Measurements from ENCODE around the gene ZSWIM1. TPM values are rescaled to one million over a fixed set of nuclear protein-coding genes. Genes with fewer than 3 reads are reported as not detected.
A peak's percentile ranks its signal among the peaks of the same experiment; 100 is the strongest.

ZSWIM1 gene
- polyA plus RNA-seq (2013, experiment 1 of 4) = 15.3 TPM
- 13.7 TPM for polyA plus RNA-seq (2013, experiment 2 of 4)
- 13.1 TPM for polyA plus RNA-seq (2013, experiment 3 of 4)
- 16.0 TPM for polyA plus RNA-seq (2013, experiment 4 of 4)

- H3K9me3 ChIP-seq (ENCODE audit: control insufficient read depth, low read length) = no peaks in the 10 kb centered on the region
- peaks cover 16% of the 10 kb centered on the region for H3K36me3 ChIP-seq (ENCODE audit: control insufficient read depth, insufficient read depth, low read length)
- WGBS, 2 experiments = 2% methylated on average over 23 of the region's 23 CpGs
- no peaks in the 10 kb centered on the region for H3K27me3 ChIP-seq (ENCODE audit: control insufficient read depth, insufficient read depth, low read length, poor library complexity, severe bottlenecking)
- H3K4me1 ChIP-seq (ENCODE audit: control insufficient read depth, insufficient read depth, low read length) = no peaks in the 10 kb centered on the region
- H3K27ac ChIP-seq (ENCODE audit: insufficient read depth, low read depth, low read length, poor library complexity, severe bottlenecking) = no peak within 1 kb of the TSS
- H3K4me3 ChIP-seq (ENCODE audit: insufficient read depth, low read depth, low read length) = peak within 1 kb of the TSS; percentile 84
Observed at GRCh38 chr20:45880988-45881788, at the start of gene ZSWIM1. Gene ZSWIM1 (plus strand): TSS chr20:45881227. CDS start chr20:45882593, 1,366 bp downstream.

DNA sequence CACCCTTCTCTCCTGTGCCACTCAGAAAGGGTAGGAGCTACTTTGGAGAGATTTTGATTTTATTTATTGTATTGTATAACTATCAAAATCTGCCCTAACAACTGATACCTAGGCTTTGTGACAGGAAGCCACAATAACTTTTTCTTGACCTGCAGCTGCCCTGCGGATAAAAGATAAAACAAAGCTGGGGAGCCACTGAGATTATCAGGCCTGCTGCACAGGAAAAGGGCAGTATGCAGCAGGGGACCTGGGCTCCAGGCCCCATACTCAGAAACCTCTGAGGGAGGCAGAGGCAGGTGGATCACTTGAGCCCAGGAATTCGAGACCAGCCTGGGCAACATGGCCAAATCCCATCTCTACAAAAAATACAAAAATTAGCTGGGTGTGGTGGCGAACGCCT lies 48.4 kb upstream of the ZSWIM1 start:
- Histone ChIP-seq H3K36me3 (ENCODE audit: control insufficient read depth, insufficient read depth, low read length) (peaks cover 2% of the 10 kb centered on the region), H3K27me3 (ENCODE audit: control insufficient read depth, insufficient read depth, low read length, poor library complexity, severe bottlenecking) (no peaks in the 10 kb centered on the region), H3K9me3 (ENCODE audit: control insufficient read depth, low read length) (no peaks in the 10 kb centered on the region), H3K27ac (ENCODE audit: insufficient read depth, low read depth, low read length, poor library complexity, severe bottlenecking) (no peak overlapping the region), H3K4me3 (ENCODE audit: insufficient read depth, low read depth, low read length) (no peak overlapping the region), H3K4me1 (ENCODE audit: control insufficient read depth, insufficient read depth, low read length) (peaks cover 5% of the 10 kb centered on the region)
- WGBS, 2 experiments = 95 to 96% methylated on average over 4 of the region's 4 CpGs

- Histone ChIP-seq H3K27ac (ENCODE audit: insufficient read depth, low read depth, low read length, poor library complexity, severe bottlenecking) (peak within 1 kb of the TSS; percentile 30), H3K4me1 (ENCODE audit: control insufficient read depth, insufficient read depth, low read length) (peaks cover 5% of the 10 kb centered on the region), H3K36me3 (ENCODE audit: control insufficient read depth, insufficient read depth, low read length) (peaks cover 2% of the 10 kb centered on the region), H3K27me3 (ENCODE audit: control insufficient read depth, insufficient read depth, low read length, poor library complexity, severe bottlenecking) (no peaks in the 10 kb centered on the region), H3K9me3 (ENCODE audit: control insufficient read depth, low read length) (no peaks in the 10 kb centered on the region), H3K4me3 (ENCODE audit: insufficient read depth, low read depth, low read length) (peak within 1 kb of the TSS; percentile 63)
- WGBS, 2 experiments = 14 to 17% methylated on average over 35 of the region's 35 CpGs
Observed at GRCh38 chr20:45833030-45833882, 47.8 kb upstream of the ZSWIM1 start, which contains the start of gene SNX21. Gene SNX21 (plus strand): TSS chr20:45833799. CDS start chr20:45833920, 121 bp downstream.

- 5 to 6% methylated on average over 71 of the region's 71 CpGs for WGBS, 2 experiments
Observed at GRCh38 chr20:45833883-45834796, 46.9 kb upstream of the ZSWIM1 start.

GRCh38 chr20:45834797-45835161 lies 46.2 kb upstream of the ZSWIM1 start:
- peaks cover 2% of the 10 kb centered on the region for H3K36me3 ChIP-seq (ENCODE audit: control insufficient read depth, insufficient read depth, low read length)
- H3K4me1 ChIP-seq (ENCODE audit: control insufficient read depth, insufficient read depth, low read length) = no peaks in the 10 kb centered on the region
- 92 to 93% methylated on average over 14 of the region's 14 CpGs for WGBS, 2 experiments
- H3K4me3 ChIP-seq (ENCODE audit: insufficient read depth, low read depth, low read length) = peak overlapping the region; percentile 63
- H3K9me3 ChIP-seq (ENCODE audit: control insufficient read depth, low read length) = no peaks in the 10 kb centered on the region
- H3K27ac ChIP-seq (ENCODE audit: insufficient read depth, low read depth, low read length, poor library complexity, severe bottlenecking) = no peak overlapping the region
- H3K27me3 ChIP-seq (ENCODE audit: control insufficient read depth, insufficient read depth, low read length, poor library complexity, severe bottlenecking) = no peaks in the 10 kb centered on the region

More at GRCh38 chr20:45833883-45834796, 46.9 kb upstream of the ZSWIM1 start:
- Histone ChIP-seq H3K4me3 (ENCODE audit: insufficient read depth, low read depth, low read length) (peak overlapping the region; percentile 63), H3K36me3 (ENCODE audit: control insufficient read depth, insufficient read depth, low read length) (peaks cover 2% of the 10 kb centered on the region), H3K27me3 (ENCODE audit: control insufficient read depth, insufficient read depth, low read length, poor library complexity, severe bottlenecking) (no peaks in the 10 kb centered on the region), H3K27ac (ENCODE audit: insufficient read depth, low read depth, low read length, poor library complexity, severe bottlenecking) (peak overlapping the region; percentile 30), H3K9me3 (ENCODE audit: control insufficient read depth, low read length) (no peaks in the 10 kb centered on the region), H3K4me1 (ENCODE audit: control insufficient read depth, insufficient read depth, low read length) (no peaks in the 10 kb centered on the region)

DNA sequence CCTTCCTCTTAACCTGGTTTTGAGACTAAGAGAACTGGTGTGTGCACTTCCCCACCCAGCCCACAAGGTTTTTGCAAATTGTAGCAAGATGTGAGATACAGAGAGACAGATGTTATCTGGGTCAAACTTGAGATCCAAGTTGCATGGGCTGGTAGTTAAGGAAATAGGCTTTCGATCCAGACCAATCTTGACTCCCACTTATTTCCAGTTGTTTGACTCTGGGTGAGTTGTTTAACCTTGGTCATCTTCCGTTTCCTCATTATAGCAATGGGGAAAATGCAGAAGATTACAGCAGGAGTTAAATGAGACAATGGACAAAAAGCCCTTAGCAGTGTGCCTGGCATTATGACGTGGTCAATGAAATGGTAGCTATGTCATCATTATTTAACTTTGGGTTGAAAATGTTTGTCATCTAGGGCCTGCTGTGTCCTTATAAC lies 45.7 kb upstream of the ZSWIM1 start:
- 95 to 97% methylated on average over 3 of the region's 3 CpGs for WGBS, 2 experiments
- H3K9me3 ChIP-seq (ENCODE audit: control insufficient read depth, low read length) = no peaks in the 10 kb centered on the region
- no peak overlapping the region for H3K4me3 ChIP-seq (ENCODE audit: insufficient read depth, low read depth, low read length)
- H3K27me3 ChIP-seq (ENCODE audit: control insufficient read depth, insufficient read depth, low read length, poor library complexity, severe bottlenecking) = no peaks in the 10 kb centered on the region
- H3K36me3 ChIP-seq (ENCODE audit: control insufficient read depth, insufficient read depth, low read length) = peaks cover 2% of the 10 kb centered on the region
- no peaks in the 10 kb centered on the region for H3K4me1 ChIP-seq (ENCODE audit: control insufficient read depth, insufficient read depth, low read length)
- no peak overlapping the region for H3K27ac ChIP-seq (ENCODE audit: insufficient read depth, low read depth, low read length, poor library complexity, severe bottlenecking)

GRCh38 chr20:45835825-45836224 lies 45.2 kb upstream of the ZSWIM1 start:
- peaks cover 2% of the 10 kb centered on the region for H3K36me3 ChIP-seq (ENCODE audit: control insufficient read depth, insufficient read depth, low read length)
- no peaks in the 10 kb centered on the region for H3K4me1 ChIP-seq (ENCODE audit: control insufficient read depth, insufficient read depth, low read length)
- H3K4me3 ChIP-seq (ENCODE audit: insufficient read depth, low read depth, low read length) = no peak overlapping the region
- no peaks in the 10 kb centered on the region for H3K9me3 ChIP-seq (ENCODE audit: control insufficient read depth, low read length)
- H3K27ac ChIP-seq (ENCODE audit: insufficient read depth, low read depth, low read length, poor library complexity, severe bottlenecking) = no peak overlapping the region
- H3K27me3 ChIP-seq (ENCODE audit: control insufficient read depth, insufficient read depth, low read length, poor library complexity, severe bottlenecking) = no peaks in the 10 kb centered on the region
- 84 to 90% methylated on average over 5 of the region's 5 CpGs for WGBS, 2 experiments

GRCh38 chr20:45836841-45837240 lies 44.2 kb upstream of the ZSWIM1 start:
- no peaks in the 10 kb centered on the region for H3K9me3 ChIP-seq (ENCODE audit: control insufficient read depth, low read length)
- 69 to 88% methylated on average over 1 of the region's 1 CpG for WGBS, 2 experiments
- H3K27me3 ChIP-seq (ENCODE audit: control insufficient read depth, insufficient read depth, low read length, poor library complexity, severe bottlenecking) = no peaks in the 10 kb centered on the region
- H3K4me3 ChIP-seq (ENCODE audit: insufficient read depth, low read depth, low read length) = no peak overlapping the region
- H3K27ac ChIP-seq (ENCODE audit: insufficient read depth, low read depth, low read length, poor library complexity, severe bottlenecking) = no peak overlapping the region
- H3K36me3 ChIP-seq (ENCODE audit: control insufficient read depth, insufficient read depth, low read length) = peaks cover 7% of the 10 kb centered on the region
- H3K4me1 ChIP-seq (ENCODE audit: control insufficient read depth, insufficient read depth, low read length) = no peaks in the 10 kb centered on the region

DNA sequence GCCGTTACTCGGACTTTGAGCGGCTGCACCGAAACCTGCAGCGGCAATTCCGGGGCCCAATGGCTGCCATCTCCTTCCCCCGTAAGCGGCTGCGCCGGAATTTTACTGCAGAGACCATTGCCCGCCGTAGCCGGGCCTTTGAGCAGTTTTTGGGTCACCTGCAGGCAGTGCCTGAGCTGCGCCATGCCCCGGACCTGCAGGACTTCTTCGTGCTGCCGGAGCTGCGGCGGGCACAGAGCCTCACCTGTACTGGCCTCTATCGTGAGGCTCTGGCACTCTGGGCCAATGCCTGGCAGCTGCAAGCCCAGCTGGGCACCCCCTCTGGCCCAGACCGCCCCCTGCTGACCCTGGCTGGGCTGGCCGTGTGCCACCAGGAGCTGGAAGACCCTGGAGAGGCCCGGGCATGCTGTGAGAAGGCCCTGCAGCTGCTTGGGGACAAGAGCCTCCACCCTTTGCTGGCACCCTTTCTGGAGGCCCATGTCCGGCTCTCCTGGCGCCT lies 40.3 kb upstream of the ZSWIM1 start:
- Histone ChIP-seq H3K9me3 (ENCODE audit: control insufficient read depth, low read length) (no peaks in the 10 kb centered on the region), H3K27me3 (ENCODE audit: control insufficient read depth, insufficient read depth, low read length, poor library complexity, severe bottlenecking) (no peaks in the 10 kb centered on the region), H3K36me3 (ENCODE audit: control insufficient read depth, insufficient read depth, low read length) (peaks cover 21% of the 10 kb centered on the region), H3K27ac (ENCODE audit: insufficient read depth, low read depth, low read length, poor library complexity, severe bottlenecking) (no peak overlapping the region), H3K4me1 (ENCODE audit: control insufficient read depth, insufficient read depth, low read length) (no peaks in the 10 kb centered on the region), H3K4me3 (ENCODE audit: insufficient read depth, low read depth, low read length) (no peak overlapping the region)
- 93% methylated on average over 25 of the region's 25 CpGs for WGBS, 2 experiments
